CD8-positive, alpha-beta memory T cell (primary cell): ENCODE data around the gene PAQR5. TPM values are rescaled to one million over a fixed set of nuclear protein-coding genes. Genes with fewer than 3 reads are reported as not detected.

Experiments used
- CTCF ChIA-PET: fragments of 350-600 bp; sonication (Branson Sonifier 250); formaldehyde crosslinking; loops from one replicate; lab custom pipeline; 2021; ENCODE audit warnings: antibody characterized with exemption; lab: Charles Lee
- POLR2A ChIA-PET: fragments of 350-600 bp; sonication (Branson Sonifier 250); formaldehyde crosslinking; loops from one replicate; lab custom pipeline; 2021; ENCODE audit warnings: antibody characterized with exemption; lab: Charles Lee
- DNase-seq, 5 donors: peaks; one replicate each; pipeline versions ENCODE4 v3.0.0 to v3.0.0-alpha.2; 2020 to 2022; ENCODE audit warnings: mixed read lengths in 1 of 5
- H3K27ac ChIP-seq: one replicate; pipeline ENCODE4 v1.7.0; 2013; ENCODE audit warnings: low read depth, mild to moderate bottlenecking, low read length, moderate library complexity
- H3K27me3 ChIP-seq: 2 replicates; pipeline ENCODE4 v1.7.0; 2013; ENCODE audit warnings: low read length, mild to moderate bottlenecking; ENCODE audit not compliant: insufficient read depth, poor library complexity, severe bottlenecking
- H3K36me3 ChIP-seq: 2 replicates; pipeline ENCODE4 v1.7.0; 2013; ENCODE audit warnings: mild to moderate bottlenecking, low read length, moderate library complexity; ENCODE audit not compliant: insufficient read depth
- H3K4me1 ChIP-seq: 2 replicates; pipeline ENCODE4 v1.7.0; 2013; ENCODE audit warnings: mild to moderate bottlenecking, low read length, moderate library complexity; ENCODE audit not compliant: insufficient read depth
- H3K4me3 ChIP-seq: 2 replicates; pipeline ENCODE4 v1.7.0; 2013; ENCODE audit warnings: mild to moderate bottlenecking, low read length
- H3K9me3 ChIP-seq: 2 replicates; pipeline ENCODE4 v1.7.0; 2013; ENCODE audit warnings: mild to moderate bottlenecking, low read length
- H3K27ac Mint-ChIP-seq, 8 donors: one replicate each; pipeline ENCODE4 v1.8.0; 2020 to 2021; ENCODE audit warnings: mixed read lengths in 8 of 8, mild to moderate bottlenecking in 6 of 8, inconsistent platforms in 3 of 8, moderate library complexity in 3 of 8
- H3K27me3 Mint-ChIP-seq, 2 donors: one replicate each; pipeline ENCODE4 v1.8.0; 2020 to 2021; ENCODE audit warnings: mixed read lengths in 2 of 2, mild to moderate bottlenecking in 1 of 2, moderate library complexity in 1 of 2
- H3K36me3 Mint-ChIP-seq, 3 donors: one replicate each; pipeline ENCODE4 v1.8.0; 2020 to 2021; ENCODE audit warnings: mixed read lengths in 3 of 3, inconsistent platforms in 1 of 3, mild to moderate bottlenecking in 1 of 3
- H3K4me1 Mint-ChIP-seq, 3 donors: one replicate each; pipeline ENCODE4 v1.8.0; 2020 to 2021; ENCODE audit warnings: mixed read lengths in 3 of 3, inconsistent platforms in 1 of 3, mild to moderate bottlenecking in 1 of 3
- H3K4me3 Mint-ChIP-seq, 7 donors: one replicate each; pipeline ENCODE4 v1.8.0; 2020 to 2021; ENCODE audit warnings: mixed read lengths in 7 of 7, mild to moderate bottlenecking in 6 of 7, moderate library complexity in 4 of 7, inconsistent platforms in 2 of 7
- H3K9me3 Mint-ChIP-seq, 5 donors: one replicate each; pipeline ENCODE4 v1.8.0; 2020 to 2022; ENCODE audit warnings: mixed read lengths in 5 of 5, mild to moderate bottlenecking in 3 of 5, moderate library complexity in 2 of 5, inconsistent platforms in 1 of 5
- polyA plus RNA-seq: library from polyadenylated mRNA; unstranded; fragments of 300-500 nt; fragmentation: Illumina TruSeq; gene quantifications from one replicate; pipeline ENCODE4 v1.2.3, GENCODE V29; 2021
- total RNA-seq, 2 experiments: library from RNA; stranded (reverse); gene quantifications; one replicate each; pipeline ENCODE4 v1.2.3, GENCODE V29; 2021

The PAQR5 gene
- total and polyA plus RNA-seq, 3 experiments from 2014 or later, result not detected

- Mint-ChIP-seq H3K27ac (no peak overlapping the region), H3K27me3 (peaks cover 0 to 3% of the 10 kb centered on the region in 2 donors), H3K9me3 (no peaks in the 10 kb centered on the region), H3K36me3 (peaks cover 0 to 1% (median 0%) of the 10 kb centered on the region in 3 donors), H3K4me3 (no peak overlapping the region), H3K4me1 (no peaks in the 10 kb centered on the region)
- Histone ChIP-seq H3K36me3 (no peaks in the 10 kb centered on the region), H3K9me3 (no peaks in the 10 kb centered on the region), H3K4me1 (no peaks in the 10 kb centered on the region), H3K27ac (no peak overlapping the region), H3K27me3 (peaks cover 3% of the 10 kb centered on the region), H3K4me3 (no peak overlapping the region)
- DNase-seq, result no peak
- ChIA-PET POLR2A (no interaction called here), CTCF (no interaction called here)
Measured at GRCh38 chr15:69275933-69276560, 22.7 kb upstream of the PAQR5 start.

- no peaks in the 10 kb centered on the region for H3K36me3 Mint-ChIP-seq
- no peak overlapping the region for H3K4me3 ChIP-seq
- no peaks in the 10 kb centered on the region for H3K9me3 ChIP-seq
- H3K4me3 Mint-ChIP-seq, result no peak overlapping the region
- ChIA-PET POLR2A (no interaction called here), CTCF (interaction anchor here (1.0 kb wide), 1 partner anchor 22 kb away, joined by 3 read pairs; no protein-coding TSS in a partner anchor)
- H3K27me3 Mint-ChIP-seq, result peaks cover 0 to 3% of the 10 kb centered on the region in 2 donors
- no peak overlapping the region for H3K27ac Mint-ChIP-seq
- no peak for DNase-seq
- H3K4me1 Mint-ChIP-seq, result no peaks in the 10 kb centered on the region
- H3K9me3 Mint-ChIP-seq, result no peaks in the 10 kb centered on the region
- H3K4me1 ChIP-seq, result no peaks in the 10 kb centered on the region
- H3K36me3 ChIP-seq, result no peaks in the 10 kb centered on the region
- H3K27me3 ChIP-seq, result peaks cover 3% of the 10 kb centered on the region
- no peak overlapping the region for H3K27ac ChIP-seq
Measured at GRCh38 chr15:69277316-69277715, 21.4 kb upstream of the PAQR5 start.

- Histone ChIP-seq H3K4me1 (no peaks in the 10 kb centered on the region), H3K27ac (no peak overlapping the region), H3K36me3 (no peaks in the 10 kb centered on the region), H3K27me3 (peaks cover 3% of the 10 kb centered on the region), H3K9me3 (no peaks in the 10 kb centered on the region), H3K4me3 (no peak overlapping the region)
- ChIA-PET CTCF (no interaction called here), POLR2A (no interaction called here)
- no peaks in the 10 kb centered on the region for H3K36me3 Mint-ChIP-seq
- peaks cover 0 to 5% of the 10 kb centered on the region in 2 donors for H3K27me3 Mint-ChIP-seq
- no peaks in the 10 kb centered on the region for H3K4me1 Mint-ChIP-seq
- H3K4me3 Mint-ChIP-seq, result no peak overlapping the region
- H3K9me3 Mint-ChIP-seq, result no peaks in the 10 kb centered on the region
- H3K27ac Mint-ChIP-seq, result no peak overlapping the region
- DNase-seq, result no peak
Measured at GRCh38 chr15:69279636-69280035, 19.1 kb upstream of the PAQR5 start.

- POLR2A ChIA-PET, result no interaction called here
Measured at GRCh38 chr15:69280783-69281182, 17.9 kb upstream of the PAQR5 start.

GRCh38 chr15:69282104-69282743 is 16.5 kb upstream of the PAQR5 start:
- POLR2A ChIA-PET, result no interaction called here
- H3K9me3 ChIP-seq, result no peaks in the 10 kb centered on the region
- DNase-seq, result no peak
- no peak overlapping the region for H3K4me3 ChIP-seq
- H3K27ac Mint-ChIP-seq, result no peak overlapping the region
- H3K36me3 ChIP-seq, result no peaks in the 10 kb centered on the region
- H3K9me3 Mint-ChIP-seq, result no peaks in the 10 kb centered on the region
- H3K4me1 ChIP-seq, result no peaks in the 10 kb centered on the region
- H3K27ac ChIP-seq, result no peak overlapping the region
- no peaks in the 10 kb centered on the region for H3K27me3 ChIP-seq
- CTCF ChIA-PET, result no interaction called here
- H3K36me3 Mint-ChIP-seq, result no peaks in the 10 kb centered on the region
- no peak overlapping the region for H3K4me3 Mint-ChIP-seq
- H3K4me1 Mint-ChIP-seq, result no peaks in the 10 kb centered on the region
- peaks cover 0 to 3% of the 10 kb centered on the region in 2 donors for H3K27me3 Mint-ChIP-seq

More at GRCh38 chr15:69280783-69281182, 17.9 kb upstream of the PAQR5 start:
- DNase-seq, result no peak
- Mint-ChIP-seq H3K9me3 (no peaks in the 10 kb centered on the region), H3K27ac (peak overlapping the region in 1 of 8 donors; percentile 38), H3K4me1 (no peaks in the 10 kb centered on the region), H3K27me3 (peaks cover 0 to 4% of the 10 kb centered on the region in 2 donors), H3K36me3 (no peaks in the 10 kb centered on the region), H3K4me3 (no peak overlapping the region)
- Histone ChIP-seq H3K27me3 (peaks cover 1% of the 10 kb centered on the region), H3K36me3 (no peaks in the 10 kb centered on the region), H3K9me3 (no peaks in the 10 kb centered on the region), H3K4me1 (no peaks in the 10 kb centered on the region), H3K4me3 (no peak overlapping the region), H3K27ac (no peak overlapping the region)
- CTCF ChIA-PET, result no interaction called here

GRCh38 chr15:69285834-69286233 is 12.9 kb upstream of the PAQR5 start:
- CTCF ChIA-PET, result no interaction called here
- H3K27me3 ChIP-seq, result no peaks in the 10 kb centered on the region
- Mint-ChIP-seq H3K4me1 (no peaks in the 10 kb centered on the region), H3K27me3 (peaks cover 0 to 5% of the 10 kb centered on the region in 2 donors), H3K27ac (no peak overlapping the region), H3K4me3 (no peak overlapping the region), H3K36me3 (no peaks in the 10 kb centered on the region), H3K9me3 (no peaks in the 10 kb centered on the region)
- H3K36me3 ChIP-seq, result no peaks in the 10 kb centered on the region
- no peak overlapping the region for H3K4me3 ChIP-seq
- no peak overlapping the region for H3K27ac ChIP-seq
- POLR2A ChIA-PET, result no interaction called here
- no peaks in the 10 kb centered on the region for H3K4me1 ChIP-seq
- no peak for DNase-seq
- no peaks in the 10 kb centered on the region for H3K9me3 ChIP-seq

- Mint-ChIP-seq H3K4me3 (no peak overlapping the region), H3K4me1 (no peaks in the 10 kb centered on the region), H3K36me3 (no peaks in the 10 kb centered on the region), H3K27me3 (peaks cover 0 to 3% of the 10 kb centered on the region in 2 donors), H3K27ac (no peak overlapping the region), H3K9me3 (no peaks in the 10 kb centered on the region)
- H3K27ac ChIP-seq, result no peak overlapping the region
- ChIA-PET CTCF (no interaction called here), POLR2A (no interaction called here)
- no peak overlapping the region for H3K4me3 ChIP-seq
- no peaks in the 10 kb centered on the region for H3K4me1 ChIP-seq
- H3K9me3 ChIP-seq, result no peaks in the 10 kb centered on the region
- no peaks in the 10 kb centered on the region for H3K27me3 ChIP-seq
- no peaks in the 10 kb centered on the region for H3K36me3 ChIP-seq
- DNase-seq, result no peak
Measured at GRCh38 chr15:69288011-69288410, 10.7 kb upstream of the PAQR5 start.

- no peaks in the 10 kb centered on the region for H3K4me1 ChIP-seq
- CTCF ChIA-PET, result no interaction called here
- H3K36me3 ChIP-seq, result no peaks in the 10 kb centered on the region
- Mint-ChIP-seq H3K4me3 (no peak overlapping the region), H3K27ac (no peak overlapping the region), H3K36me3 (no peaks in the 10 kb centered on the region), H3K27me3 (peaks cover 0 to 3% of the 10 kb centered on the region in 2 donors), H3K4me1 (no peaks in the 10 kb centered on the region), H3K9me3 (no peaks in the 10 kb centered on the region)
- no peak overlapping the region for H3K27ac ChIP-seq
- no peak overlapping the region for H3K4me3 ChIP-seq
- POLR2A ChIA-PET, result no interaction called here
- no peaks in the 10 kb centered on the region for H3K27me3 ChIP-seq
- no peaks in the 10 kb centered on the region for H3K9me3 ChIP-seq
- DNase-seq, result no peak
Measured at GRCh38 chr15:69288531-69289341, 10.0 kb upstream of the PAQR5 start.
